ENCODE results near the gene DMD.

DMD gene

DNA sequence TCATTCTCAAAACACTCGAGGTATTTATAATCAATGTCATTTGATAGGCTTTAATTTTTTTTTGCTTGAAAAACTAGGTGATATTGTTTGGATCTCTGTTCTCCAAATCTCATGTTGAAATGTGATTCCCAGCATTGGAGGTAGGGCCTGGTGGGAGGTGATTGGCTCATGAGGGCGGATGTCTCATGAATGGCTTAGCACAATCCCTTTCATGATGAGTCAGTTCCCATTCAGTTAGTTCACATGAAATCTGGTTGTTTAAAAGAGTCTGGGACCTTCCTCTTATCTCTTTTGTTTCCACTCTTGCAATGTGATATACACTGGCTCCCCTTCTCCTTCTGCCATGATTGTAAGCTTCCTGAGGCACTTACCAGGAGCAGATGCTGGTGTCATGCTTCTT lies 638.7 kb downstream of the DMD start:
- Histone ChIP-seq H2AFZ (ENCODE audit: low read depth, low read length) (no peak overlapping the region), H3K36me3 (ENCODE audit: insufficient read depth, low read length) (no peaks in the 10 kb centered on the region), H3K9ac (ENCODE audit: low read depth, low read length) (no peak overlapping the region), H3K4me3 (ENCODE audit: low read depth in 1 of 2, low read length in 2 of 2) (no peak overlapping the region), H3K27me3 (ENCODE audit: insufficient read depth, low read length, poor library complexity) (no peaks in the 10 kb centered on the region), H3K27ac (ENCODE audit: low read length) (no peak overlapping the region), H3K79me2 (ENCODE audit: insufficient read depth, low read length) (no peaks in the 10 kb centered on the region), H4K20me1 (ENCODE audit: insufficient read depth, low read length) (no peaks in the 10 kb centered on the region), H3K4me1 (ENCODE audit: insufficient read depth, low read length) (no peaks in the 10 kb centered on the region), H3K9me3 (ENCODE audit: insufficient read depth, low read length, severe bottlenecking) (no peaks in the 10 kb centered on the region), H3K4me2 (ENCODE audit: insufficient read depth, low read length) (no peak overlapping the region)
- no peak for TF ChIP-seq EZH2 (IDR thresholded peaks at IDR 0.05; ENCODE audit: borderline replicate concordance, low read depth, low read length, severe bottlenecking)
- TF ChIP-seq, protein P1, sequence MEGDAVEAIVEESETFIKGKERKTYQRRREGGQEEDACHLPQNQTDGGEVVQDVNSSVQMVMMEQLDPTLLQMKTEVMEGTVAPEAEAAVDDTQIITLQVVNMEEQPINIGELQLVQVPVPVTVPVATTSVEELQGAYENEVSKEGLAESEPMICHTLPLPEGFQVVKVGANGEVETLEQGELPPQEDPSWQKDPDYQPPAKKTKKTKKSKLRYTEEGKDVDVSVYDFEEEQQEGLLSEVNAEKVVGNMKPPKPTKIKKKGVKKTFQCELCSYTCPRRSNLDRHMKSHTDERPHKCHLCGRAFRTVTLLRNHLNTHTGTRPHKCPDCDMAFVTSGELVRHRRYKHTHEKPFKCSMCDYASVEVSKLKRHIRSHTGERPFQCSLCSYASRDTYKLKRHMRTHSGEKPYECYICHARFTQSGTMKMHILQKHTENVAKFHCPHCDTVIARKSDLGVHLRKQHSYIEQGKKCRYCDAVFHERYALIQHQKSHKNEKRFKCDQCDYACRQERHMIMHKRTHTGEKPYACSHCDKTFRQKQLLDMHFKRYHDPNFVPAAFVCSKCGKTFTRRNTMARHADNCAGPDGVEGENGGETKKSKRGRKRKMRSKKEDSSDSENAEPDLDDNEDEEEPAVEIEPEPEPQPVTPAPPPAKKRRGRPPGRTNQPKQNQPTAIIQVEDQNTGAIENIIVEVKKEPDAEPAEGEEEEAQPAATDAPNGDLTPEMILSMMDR (IDR thresholded peaks at IDR 0.05; ENCODE audit: borderline replicate concordance, extremely low read depth, low read length, poor library complexity, severe bottlenecking) = no peak
- DNase-seq (no peak), ATAC-seq (ENCODE audit: insufficient read depth, low read depth) (no peak)

DNA sequence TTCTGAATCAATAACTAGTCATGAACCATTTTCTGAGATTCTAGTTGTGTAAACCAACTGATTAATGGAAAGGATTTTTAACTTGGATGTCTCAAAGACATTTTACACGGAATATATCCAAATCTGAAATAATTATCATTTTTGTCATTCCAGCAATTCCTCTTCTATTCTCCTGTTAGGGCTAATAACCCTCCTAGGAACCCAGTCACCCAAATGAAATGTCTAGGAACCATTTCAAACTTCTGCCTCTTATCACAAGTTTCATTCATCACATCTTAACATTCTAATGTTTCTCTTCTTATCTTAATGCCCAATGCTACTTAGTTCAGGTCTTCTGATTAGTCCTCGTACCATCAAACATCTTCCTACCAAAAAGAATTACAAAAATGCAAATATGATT lies 639.8 kb downstream of the DMD start:
- Histone ChIP-seq H3K27me3 (ENCODE audit: insufficient read depth, low read length, poor library complexity) (no peaks in the 10 kb centered on the region), H3K9me3 (ENCODE audit: insufficient read depth, low read length, severe bottlenecking) (no peaks in the 10 kb centered on the region)
- ATAC-seq (ENCODE audit: insufficient read depth, low read depth) = no peak

DNA sequence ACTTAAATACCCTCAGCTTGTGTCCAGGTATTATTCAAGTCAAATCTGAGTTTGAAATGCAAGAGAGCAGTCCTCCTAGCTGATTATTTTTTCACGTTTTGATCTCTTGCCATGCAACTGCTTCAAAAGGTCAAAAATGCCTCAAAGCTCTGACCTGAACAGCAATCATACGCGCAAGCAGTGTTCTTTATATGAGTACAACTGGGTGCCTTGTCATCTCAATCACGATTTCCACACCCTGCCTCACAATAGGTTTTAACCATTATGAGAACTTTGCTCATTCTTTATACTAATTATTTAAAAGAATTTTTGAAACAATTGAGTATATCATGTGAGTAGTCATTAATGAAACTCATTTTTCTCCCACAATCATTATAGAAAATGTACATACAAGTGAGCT lies 649.1 kb downstream of the DMD start:
- Histone ChIP-seq H3K9me3 (ENCODE audit: insufficient read depth, low read length, severe bottlenecking) (no peaks in the 10 kb centered on the region), H2AFZ (ENCODE audit: low read depth, low read length) (no peak overlapping the region), H3K4me3 (ENCODE audit: low read depth in 1 of 2, low read length in 2 of 2) (no peak overlapping the region), H3K27me3 (ENCODE audit: insufficient read depth, low read length, poor library complexity) (no peaks in the 10 kb centered on the region), H3K79me2 (ENCODE audit: insufficient read depth, low read length) (no peaks in the 10 kb centered on the region), H3K4me2 (ENCODE audit: insufficient read depth, low read length) (no peak overlapping the region), H3K27ac (ENCODE audit: low read length) (no peak overlapping the region), H3K4me1 (ENCODE audit: insufficient read depth, low read length) (no peaks in the 10 kb centered on the region), H4K20me1 (ENCODE audit: insufficient read depth, low read length) (no peaks in the 10 kb centered on the region), H3K9ac (ENCODE audit: low read depth, low read length) (no peak overlapping the region), H3K36me3 (ENCODE audit: insufficient read depth, low read length) (no peaks in the 10 kb centered on the region)
- TF ChIP-seq EZH2 (IDR thresholded peaks at IDR 0.05; ENCODE audit: borderline replicate concordance, low read depth, low read length, severe bottlenecking) = no peak
- TF ChIP-seq, protein P1 (IDR thresholded peaks at IDR 0.05; ENCODE audit: borderline replicate concordance, extremely low read depth, low read length, poor library complexity, severe bottlenecking) = no peak
- ATAC-seq (ENCODE audit: insufficient read depth, low read depth) (no peak), DNase-seq (no peak)

More for the DNA sequence above, 639.8 kb downstream of the DMD start:
- Histone ChIP-seq H4K20me1 (ENCODE audit: insufficient read depth, low read length) (no peaks in the 10 kb centered on the region), H3K36me3 (ENCODE audit: insufficient read depth, low read length) (no peaks in the 10 kb centered on the region), H3K9ac (ENCODE audit: low read depth, low read length) (no peak overlapping the region), H3K4me2 (ENCODE audit: insufficient read depth, low read length) (no peak overlapping the region), H2AFZ (ENCODE audit: low read depth, low read length) (no peak overlapping the region), H3K4me3 (ENCODE audit: low read depth in 1 of 2, low read length in 2 of 2) (no peak overlapping the region), H3K79me2 (ENCODE audit: insufficient read depth, low read length) (no peaks in the 10 kb centered on the region), H3K27ac (ENCODE audit: low read length) (no peak overlapping the region), H3K4me1 (ENCODE audit: insufficient read depth, low read length) (no peaks in the 10 kb centered on the region)
- TF ChIP-seq, protein P1 (IDR thresholded peaks at IDR 0.05; ENCODE audit: borderline replicate concordance, extremely low read depth, low read length, poor library complexity, severe bottlenecking) = no peak
- no peak for TF ChIP-seq EZH2 (IDR thresholded peaks at IDR 0.05; ENCODE audit: borderline replicate concordance, low read depth, low read length, severe bottlenecking)
- DNase-seq = no peak

DNA sequence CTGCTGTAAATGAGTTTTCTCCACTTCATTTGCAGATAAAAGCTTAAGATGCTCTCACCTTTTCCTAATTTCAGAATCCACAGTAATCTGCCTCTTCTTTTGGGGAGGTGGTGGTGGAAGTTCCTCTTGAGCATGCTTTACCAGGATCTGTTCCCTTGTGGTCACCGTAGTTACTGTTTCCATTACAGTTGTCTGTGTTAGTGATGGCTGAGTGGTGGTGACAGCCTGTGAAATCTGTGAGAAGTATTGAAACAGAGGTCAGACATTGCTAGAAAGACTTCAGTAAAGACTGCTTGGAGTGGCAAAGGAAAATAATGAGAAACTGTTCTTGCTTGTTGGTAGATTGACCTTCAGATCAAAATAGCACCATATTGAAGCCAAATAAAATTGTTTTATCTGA lies 666.2 kb downstream of the DMD start:
- Histone ChIP-seq H3K36me3 (ENCODE audit: insufficient read depth, low read length) (no peaks in the 10 kb centered on the region), H3K9me3 (ENCODE audit: insufficient read depth, low read length, severe bottlenecking) (no peaks in the 10 kb centered on the region), H3K9ac (ENCODE audit: low read depth, low read length) (no peak overlapping the region), H3K27ac (ENCODE audit: low read length) (no peak overlapping the region), H3K4me2 (ENCODE audit: insufficient read depth, low read length) (no peak overlapping the region), H4K20me1 (ENCODE audit: insufficient read depth, low read length) (no peaks in the 10 kb centered on the region), H3K4me3 (ENCODE audit: low read depth in 1 of 2, low read length in 2 of 2) (no peak overlapping the region), H3K79me2 (ENCODE audit: insufficient read depth, low read length) (no peaks in the 10 kb centered on the region), H2AFZ (ENCODE audit: low read depth, low read length) (no peak overlapping the region), H3K4me1 (ENCODE audit: insufficient read depth, low read length) (no peaks in the 10 kb centered on the region), H3K27me3 (ENCODE audit: insufficient read depth, low read length, poor library complexity) (no peaks in the 10 kb centered on the region)
- no peak for ATAC-seq (ENCODE audit: insufficient read depth, low read depth)
- TF ChIP-seq EZH2 (IDR thresholded peaks at IDR 0.05; ENCODE audit: borderline replicate concordance, low read depth, low read length, severe bottlenecking) = no peak
- TF ChIP-seq, protein P1 (IDR thresholded peaks at IDR 0.05; ENCODE audit: borderline replicate concordance, extremely low read depth, low read length, poor library complexity, severe bottlenecking) = no peak
- no peak for DNase-seq

Data from DND-41 (cell line).